GM23338 (cell line): ENCODE measurements around the gene KRT74. TPM values are rescaled to one million over a fixed set of nuclear protein-coding genes. Genes with fewer than 3 reads are reported as not detected.

Experiments
- ATAC-seq: fragments of 200-7000 bp; cut with Tn5 transposase; 3 replicates; pipeline ENCODE4 v1.9.1; 2020
- DNase-seq: peaks from one replicate; pipeline ENCODE4 v3.0.0-alpha.2; 2015; ENCODE audit warnings: low spot score
- H2AFZ ChIP-seq: fragments of 200-600 bp; sonication (generic); 2 replicates; pipeline ENCODE4 v1.8.0; 2016; ENCODE audit warnings: antibody characterized with exemption, mild to moderate bottlenecking, moderate library complexity
- H3F3A ChIP-seq: fragments of 200-600 bp; sonication (generic); replicated peaks from 2 replicates; pipeline ENCODE4 v1.8.0; 2017; ENCODE audit warnings: antibody characterized with exemption, mixed run types, low read depth
- H3K27ac ChIP-seq: fragments of 200-600 bp; sonication (generic); 2 replicates; pipeline ENCODE4 v1.6.1; 2016; ENCODE audit warnings: low read depth
- H3K27me3 ChIP-seq: fragments of 200-600 bp; sonication (generic); 2 replicates; pipeline ENCODE4 v1.8.0; 2016; ENCODE audit warnings: mild to moderate bottlenecking, mixed run types, moderate library complexity; ENCODE audit not compliant: insufficient read depth
- H3K36me3 ChIP-seq: fragments of 200-600 bp; sonication (generic); 2 replicates; pipeline ENCODE4 v1.8.0; 2016; ENCODE audit warnings: mild to moderate bottlenecking; ENCODE audit not compliant: insufficient read depth
- H3K4me1 ChIP-seq: fragments of 200-600 bp; sonication (generic); 2 replicates; pipeline ENCODE4 v1.8.0; 2016; ENCODE audit warnings: mild to moderate bottlenecking, moderate library complexity; ENCODE audit not compliant: insufficient read depth
- H3K4me2 ChIP-seq: fragments of 200-600 bp; sonication (generic); 2 replicates; pipeline ENCODE4 v1.7.1; 2017; ENCODE audit warnings: mixed run types
- H3K4me3 ChIP-seq: fragments of 200-600 bp; sonication (generic); 2 replicates; pipeline ENCODE4 v1.6.1; 2016; ENCODE audit warnings: mixed run types
- H3K79me2 ChIP-seq: fragments of 200-600 bp; sonication (generic); replicated peaks from 2 replicates; pipeline ENCODE4 v1.8.0; 2017; ENCODE audit warnings: mild to moderate bottlenecking; ENCODE audit not compliant: insufficient read depth
- H3K9me2 ChIP-seq: fragments of 200-600 bp; sonication (generic); 2 replicates; pipeline ENCODE4 v1.8.0; 2017; ENCODE audit not compliant: insufficient read depth
- H4K20me1 ChIP-seq: fragments of 200-600 bp; sonication (generic); replicated peaks from 2 replicates; pipeline ENCODE4 v1.8.0; 2017; ENCODE audit warnings: mild to moderate bottlenecking; ENCODE audit not compliant: insufficient read depth
- H3K27ac Mint-ChIP-seq: 2 replicates; pipeline ENCODE4 v1.8.0; 2020; ENCODE audit warnings: inconsistent platforms, mild to moderate bottlenecking, moderate library complexity, mixed read lengths
- H3K27me3 Mint-ChIP-seq: 3 replicates; pipeline ENCODE4 v1.8.0; 2022; ENCODE audit warnings: low read depth, mild to moderate bottlenecking, moderate library complexity, mixed read lengths, inconsistent platforms; ENCODE audit not compliant: insufficient read depth, poor library complexity
- H3K36me3 Mint-ChIP-seq: 3 replicates; pipeline ENCODE4 v1.8.0; 2021; ENCODE audit warnings: low read depth, mild to moderate bottlenecking, inconsistent platforms, moderate library complexity, mixed read lengths
- H3K4me1 Mint-ChIP-seq: 3 replicates; pipeline ENCODE4 v1.8.0; 2020; ENCODE audit warnings: mild to moderate bottlenecking, inconsistent platforms, mixed read lengths
- H3K4me3 Mint-ChIP-seq: 3 replicates; pipeline ENCODE4 v1.8.0; 2021; ENCODE audit warnings: moderate library complexity, mild to moderate bottlenecking, inconsistent platforms, mixed read lengths
- H3K9me3 Mint-ChIP-seq: 3 replicates; pipeline ENCODE4 v1.8.0; 2020; ENCODE audit warnings: moderate library complexity, mild to moderate bottlenecking, inconsistent platforms, mixed read lengths
- CREB1 ChIP-seq: fragments of 250-450 bp; sonication (Bioruptor Pico); IDR thresholded peaks from 2 replicates; pipeline ENCODE4 v1.5.0; 2020; ENCODE audit warnings: low read depth, mild to moderate bottlenecking, moderate library complexity
- CTCF ChIP-seq, 2 experiments: fragments of 200-600 bp in 1 of 2; sonication (generic) in 1 of 2; conservative IDR thresholded peaks; 2 replicates each; pipeline versions ENCODE4 v1.5.1 to v1.6.1; 2016 to 2017; ENCODE audit warnings: antibody characterized with exemption in 2 of 2, low read depth in 2 of 2, mild to moderate bottlenecking in 2 of 2, moderate library complexity in 1 of 2
- EZH2 ChIP-seq: fragments of 200-600 bp; sonication (generic); IDR thresholded peaks from one replicate; pipeline ENCODE4 v1.8.0; 2017; ENCODE audit warnings: antibody characterized with exemption, mild to moderate bottlenecking, low read depth; ENCODE audit not compliant: unreplicated experiment
- EZH2phosphoT487 ChIP-seq: fragments of 200-600 bp; sonication (generic); IDR thresholded peaks from one replicate; pipeline ENCODE4 v1.8.1; 2018; ENCODE audit warnings: antibody characterized with exemption; ENCODE audit not compliant: unreplicated experiment
- JUNB ChIP-seq: IDR thresholded peaks from one replicate; pipeline ENCODE4 v1.6.1; 2016; ENCODE audit warnings: antibody characterized with exemption; ENCODE audit not compliant: unreplicated experiment
- NANOG ChIP-seq: IDR thresholded peaks from 2 replicates; pipeline ENCODE4 v1.6.1; 2016; ENCODE audit warnings: antibody characterized with exemption, borderline replicate concordance
- POLR2AphosphoS5 ChIP-seq: IDR thresholded peaks from 2 replicates; pipeline ENCODE4 v1.6.1; 2016; ENCODE audit warnings: antibody characterized with exemption, low read depth
- STAT1 ChIP-seq: IDR thresholded peaks from one replicate; pipeline ENCODE4 v1.6.1; 2016; ENCODE audit warnings: antibody characterized with exemption; ENCODE audit not compliant: unreplicated experiment
- ZNF114 ChIP-seq: fragments of 250-450 bp; sonication (Bioruptor Pico); IDR thresholded peaks from 2 replicates; pipeline ENCODE4 v1.5.0; 2020; ENCODE audit warnings: mild to moderate bottlenecking, moderate library complexity
- ZNF331 ChIP-seq: fragments of 250-450 bp; sonication (Bioruptor Pico); IDR thresholded peaks from 2 replicates; pipeline ENCODE4 v1.5.0; 2020; ENCODE audit warnings: low read depth, mild to moderate bottlenecking, moderate library complexity
- ZNF462 ChIP-seq: fragments of 250-450 bp; sonication (Bioruptor Pico); IDR thresholded peaks from 2 replicates; pipeline ENCODE4 v1.5.0; 2020; ENCODE audit warnings: mild to moderate bottlenecking, moderate library complexity
- polyA plus RNA-seq: library from polyadenylated mRNA; unstranded; fragments of >200 nt; fragmentation: Nextera tagmentation; extraction: Ambion mirVana; gene quantifications from 2 replicates; pipeline ENCODE4 v1.2.1, GENCODE V29; 2016
- total RNA-seq: library from RNA; depleted of rRNA; stranded (reverse); fragments of >200 nt; shearing (Covaris generic); gene quantifications from 2 replicates; pipeline ENCODE4 v1.2.3, GENCODE V29; 2014
- TF ChIP-seq, protein P1 (sequence below): IDR thresholded peaks from one replicate; pipeline ENCODE4 v1.6.1; 2018; ENCODE audit warnings: antibody characterized with exemption; ENCODE audit not compliant: unreplicated experiment
- TF ChIP-seq, protein P2 (sequence below): IDR thresholded peaks from 2 replicates; pipeline ENCODE4 v1.6.1; 2016; ENCODE audit warnings: antibody characterized with exemption

KRT74 gene
- total and polyA plus RNA-seq, 2 experiments from 2014 or later, result not detected

DNA sequence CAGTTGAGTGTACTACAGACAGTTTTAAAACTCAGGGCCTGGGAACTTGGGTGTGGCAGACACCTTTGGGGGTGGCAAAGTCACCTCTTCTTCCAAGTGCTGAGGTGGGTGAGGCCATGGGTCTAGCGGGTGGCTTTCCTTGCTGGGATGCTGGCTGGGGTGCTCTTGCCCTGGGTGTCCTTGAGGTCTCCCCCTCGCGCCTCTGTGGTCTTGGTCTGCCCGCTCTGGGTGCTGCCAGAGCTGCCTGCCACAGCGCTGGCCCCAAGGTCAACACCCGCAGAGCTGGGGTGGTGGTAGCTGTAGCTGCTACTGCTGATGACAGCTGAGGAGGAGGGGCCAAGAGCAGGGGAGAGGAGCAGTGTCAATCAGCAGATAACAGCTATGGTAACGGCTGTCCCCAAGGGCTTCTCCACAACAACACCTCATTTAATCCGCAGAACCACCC, 6.8 kb downstream of the KRT74 start (continued):
- no peak for TF ChIP-seq ZNF114 (CRISPR knock-in tag)

GRCh38 chr12:52564582-52564981, 9.1 kb downstream of the KRT74 start:
- no peak for ATAC-seq
- no peaks in the 10 kb centered on the region for H3K36me3 ChIP-seq
- Mint-ChIP-seq H3K9me3 (no peaks in the 10 kb centered on the region), H3K4me1 (no peaks in the 10 kb centered on the region), H3K27ac (no peak overlapping the region), H3K27me3 (peaks cover 11% of the 10 kb centered on the region), H3K36me3 (no peaks in the 10 kb centered on the region), H3K4me3 (no peak overlapping the region)
- TF ChIP-seq, protein P1, sequence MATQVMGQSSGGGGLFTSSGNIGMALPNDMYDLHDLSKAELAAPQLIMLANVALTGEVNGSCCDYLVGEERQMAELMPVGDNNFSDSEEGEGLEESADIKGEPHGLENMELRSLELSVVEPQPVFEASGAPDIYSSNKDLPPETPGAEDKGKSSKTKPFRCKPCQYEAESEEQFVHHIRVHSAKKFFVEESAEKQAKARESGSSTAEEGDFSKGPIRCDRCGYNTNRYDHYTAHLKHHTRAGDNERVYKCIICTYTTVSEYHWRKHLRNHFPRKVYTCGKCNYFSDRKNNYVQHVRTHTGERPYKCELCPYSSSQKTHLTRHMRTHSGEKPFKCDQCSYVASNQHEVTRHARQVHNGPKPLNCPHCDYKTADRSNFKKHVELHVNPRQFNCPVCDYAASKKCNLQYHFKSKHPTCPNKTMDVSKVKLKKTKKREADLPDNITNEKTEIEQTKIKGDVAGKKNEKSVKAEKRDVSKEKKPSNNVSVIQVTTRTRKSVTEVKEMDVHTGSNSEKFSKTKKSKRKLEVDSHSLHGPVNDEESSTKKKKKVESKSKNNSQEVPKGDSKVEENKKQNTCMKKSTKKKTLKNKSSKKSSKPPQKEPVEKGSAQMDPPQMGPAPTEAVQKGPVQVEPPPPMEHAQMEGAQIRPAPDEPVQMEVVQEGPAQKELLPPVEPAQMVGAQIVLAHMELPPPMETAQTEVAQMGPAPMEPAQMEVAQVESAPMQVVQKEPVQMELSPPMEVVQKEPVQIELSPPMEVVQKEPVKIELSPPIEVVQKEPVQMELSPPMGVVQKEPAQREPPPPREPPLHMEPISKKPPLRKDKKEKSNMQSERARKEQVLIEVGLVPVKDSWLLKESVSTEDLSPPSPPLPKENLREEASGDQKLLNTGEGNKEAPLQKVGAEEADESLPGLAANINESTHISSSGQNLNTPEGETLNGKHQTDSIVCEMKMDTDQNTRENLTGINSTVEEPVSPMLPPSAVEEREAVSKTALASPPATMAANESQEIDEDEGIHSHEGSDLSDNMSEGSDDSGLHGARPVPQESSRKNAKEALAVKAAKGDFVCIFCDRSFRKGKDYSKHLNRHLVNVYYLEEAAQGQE, result no peak
- TF ChIP-seq EZH2 (no peak), ZNF462 (CRISPR knock-in tag) (no peak), POLR2AphosphoS5 (no peak), ZNF331 (no peak), CREB1 (CRISPR knock-in tag) (no peak), CTCF (conservative IDR thresholded peaks at IDR 0.05; ENCODE audit: low read depth in 2 of 2) (no peak), JUNB (no peak), STAT1 (no peak), NANOG (no peak), ZNF114 (CRISPR knock-in tag) (no peak), EZH2phosphoT487 (no peak)
- TF ChIP-seq, protein P2, sequence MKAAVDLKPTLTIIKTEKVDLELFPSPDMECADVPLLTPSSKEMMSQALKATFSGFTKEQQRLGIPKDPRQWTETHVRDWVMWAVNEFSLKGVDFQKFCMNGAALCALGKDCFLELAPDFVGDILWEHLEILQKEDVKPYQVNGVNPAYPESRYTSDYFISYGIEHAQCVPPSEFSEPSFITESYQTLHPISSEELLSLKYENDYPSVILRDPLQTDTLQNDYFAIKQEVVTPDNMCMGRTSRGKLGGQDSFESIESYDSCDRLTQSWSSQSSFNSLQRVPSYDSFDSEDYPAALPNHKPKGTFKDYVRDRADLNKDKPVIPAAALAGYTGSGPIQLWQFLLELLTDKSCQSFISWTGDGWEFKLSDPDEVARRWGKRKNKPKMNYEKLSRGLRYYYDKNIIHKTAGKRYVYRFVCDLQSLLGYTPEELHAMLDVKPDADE, result no peak
- no peak overlapping the region for H3K4me3 ChIP-seq
- H3K27ac ChIP-seq, result no peak overlapping the region
- no peaks in the 10 kb centered on the region for H3K79me2 ChIP-seq
- no peaks in the 10 kb centered on the region for H3K27me3 ChIP-seq
- no peaks in the 10 kb centered on the region for H3K4me1 ChIP-seq
- H3F3A ChIP-seq, result no peaks in the 10 kb centered on the region
- no peaks in the 10 kb centered on the region for H3K9me2 ChIP-seq
- no peak for DNase-seq
- no peak overlapping the region for H3K4me2 ChIP-seq
- no peaks in the 10 kb centered on the region for H4K20me1 ChIP-seq
- no peak overlapping the region for H2AFZ ChIP-seq
